Inflammatory macrophage (primary cell): ENCODE results near the gene CFAP251.
"Not testable (repeated sequence)": the region's sequence is repeated elsewhere in the genome, so short reads cannot be mapped to it uniquely, and the experiment has no call there.

Source experiments
- DNase-seq, 2 donors: peaks; one replicate each; pipeline ENCODE4 v3.0.0-alpha.2; 2020 to 2022

CFAP251 gene

GRCh38 chr12:121905746-121906145 is 12.6 kb upstream of the CFAP251 start:
- DNase-seq: no peak

- DNase-seq: no peak
Measured at GRCh38 chr12:121908702-121909101, 9.7 kb upstream of the CFAP251 start.

DNA sequence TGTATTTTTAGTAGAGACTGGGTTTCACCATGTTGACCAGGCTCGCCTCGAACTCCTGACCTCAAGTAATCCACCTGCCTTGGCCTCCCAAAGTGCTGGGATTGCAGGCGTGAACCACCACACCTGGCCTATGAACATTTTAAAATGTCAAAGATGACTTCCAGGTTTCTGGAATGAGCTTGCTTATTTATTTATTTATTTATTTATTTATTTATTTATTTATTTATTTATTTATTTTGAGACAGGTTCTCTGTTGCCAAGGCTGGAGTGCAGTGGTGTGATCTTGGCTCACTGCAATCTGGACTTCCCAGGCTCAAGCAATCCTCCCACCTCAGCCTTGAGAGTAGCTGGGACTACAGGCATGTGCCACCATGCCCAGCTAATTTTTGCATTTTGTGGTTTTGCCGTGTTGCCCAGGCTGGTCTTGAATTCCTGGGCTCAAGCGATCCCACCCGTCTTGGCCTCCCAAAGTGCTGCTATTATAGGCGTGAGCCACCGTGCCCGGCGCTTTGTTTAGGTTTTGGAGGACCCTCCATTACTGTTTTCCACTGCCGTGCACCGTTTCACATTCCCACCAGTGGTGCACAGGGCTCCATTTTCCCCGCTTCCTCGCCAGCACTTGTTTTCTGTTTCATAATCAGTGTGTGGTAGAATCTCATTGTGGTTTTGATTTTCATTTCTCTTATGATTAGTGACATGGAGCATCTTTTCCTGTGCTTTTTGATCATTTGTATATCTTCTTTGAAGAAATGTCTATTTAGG is 6.4 kb upstream of the CFAP251 start:
- no peak for DNase-seq

DNA sequence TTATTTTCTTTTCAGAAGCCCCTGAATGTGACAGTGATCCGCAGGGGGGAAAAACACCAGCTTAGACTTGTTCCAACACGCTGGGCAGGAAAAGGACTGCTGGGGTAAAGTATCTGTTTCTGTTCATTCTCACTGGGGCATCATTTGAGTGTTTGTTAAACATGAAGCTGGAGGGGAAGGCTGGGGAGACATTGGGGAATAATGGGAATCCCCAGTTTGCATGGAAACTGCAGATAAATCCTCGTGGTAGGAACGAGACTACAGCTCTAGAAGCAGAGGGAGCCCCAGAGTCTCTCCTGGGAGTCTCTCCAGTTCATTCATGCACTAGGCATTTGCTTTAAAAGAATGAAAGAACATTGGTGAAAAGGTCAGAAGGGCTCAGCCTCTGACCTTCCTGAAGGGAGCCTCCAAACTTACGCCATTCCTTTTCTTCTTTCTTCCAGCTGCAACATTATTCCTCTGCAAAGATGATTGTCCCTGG is 2.5 kb upstream of the CFAP251 start:
- DNase-seq: no peak

DNA sequence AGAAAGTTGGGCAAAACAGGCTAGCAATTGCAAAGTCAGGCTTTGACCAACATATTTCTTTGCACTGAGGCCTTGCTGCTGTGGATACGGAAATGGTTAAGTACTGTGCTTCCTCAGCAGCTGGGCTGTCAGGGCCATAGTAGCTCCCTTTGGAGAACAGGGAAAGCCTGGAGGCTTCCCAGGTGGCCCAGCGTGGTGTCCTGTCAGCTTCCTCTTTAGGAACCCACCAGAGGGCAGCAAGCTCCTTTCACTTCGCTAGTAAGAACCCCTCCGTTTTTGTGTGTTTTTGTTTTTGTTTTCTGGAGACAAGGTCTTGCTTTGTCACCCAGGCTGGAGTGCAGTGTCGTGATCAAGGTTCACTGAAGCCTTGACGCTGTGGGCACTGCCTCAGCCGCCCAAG is 1.7 kb upstream of the CFAP251 start:
- DNase-seq: peak in 1 of 2 donors; percentile 5

- DNase-seq: no peak
Measured at GRCh38 chr12:121918679-121919038, 267 bp downstream of the CFAP251 start.

- DNase-seq: peak; percentile 49 to 57
Measured at GRCh38 chr12:121921066-121921465, 2.7 kb downstream of the CFAP251 start.

DNA sequence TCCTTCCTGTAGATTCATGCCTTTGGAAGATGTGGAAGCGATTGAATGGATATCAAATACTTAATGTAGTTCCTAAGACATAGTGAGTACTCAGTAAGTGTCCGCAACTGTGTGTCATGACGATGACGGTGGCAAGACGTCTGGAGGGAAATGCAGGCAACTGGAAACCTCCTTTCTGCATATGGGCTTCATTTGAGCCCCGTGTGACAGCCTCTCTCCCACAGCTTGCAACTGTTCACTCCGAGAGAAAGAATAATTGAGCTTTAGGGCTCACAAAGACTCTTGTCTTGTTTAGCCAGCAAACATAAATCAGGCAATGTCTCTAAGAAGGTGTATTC is 6.9 kb downstream of the CFAP251 start:
- no peak for DNase-seq

DNA sequence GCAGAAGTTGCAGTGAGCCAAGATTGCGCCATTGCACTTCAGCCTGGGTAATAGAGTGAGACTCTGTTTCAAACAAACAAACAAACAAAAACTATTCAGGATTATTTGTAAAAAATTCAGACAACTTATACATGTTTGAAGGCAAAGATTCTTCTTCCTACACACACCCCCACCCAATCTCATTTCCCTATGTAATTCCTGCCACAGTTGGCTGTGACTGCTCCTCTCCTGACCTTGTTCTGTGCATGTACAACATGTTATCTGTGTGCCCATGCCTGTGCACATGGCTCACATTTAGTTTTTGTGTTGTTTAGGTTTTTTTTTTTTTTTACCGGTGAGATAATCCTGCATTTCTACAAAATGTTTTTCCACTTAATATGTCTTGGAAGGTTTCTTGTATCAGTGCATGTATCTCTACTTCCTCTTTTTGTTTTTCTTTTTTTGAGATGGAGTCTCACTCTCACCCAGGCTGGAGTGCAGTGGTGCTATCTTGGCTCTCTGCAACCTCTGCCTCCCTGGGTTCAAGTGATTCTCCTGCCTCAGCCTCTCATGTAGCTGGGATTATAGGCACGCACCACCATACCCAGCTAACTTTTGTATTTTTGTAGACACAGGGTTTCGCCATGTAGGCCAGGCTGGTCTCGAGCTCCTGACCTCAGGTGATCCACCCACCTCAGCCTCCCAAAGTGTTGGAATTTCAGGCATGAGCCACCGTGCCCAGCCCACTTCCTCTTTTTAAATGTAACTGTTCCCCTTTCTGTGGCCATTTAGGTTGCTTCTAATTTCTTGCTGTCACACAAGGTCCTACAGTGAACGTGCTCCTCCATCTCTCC is 8.7 kb downstream of the CFAP251 start:
- peak; percentile 72 to 83 for DNase-seq

DNA sequence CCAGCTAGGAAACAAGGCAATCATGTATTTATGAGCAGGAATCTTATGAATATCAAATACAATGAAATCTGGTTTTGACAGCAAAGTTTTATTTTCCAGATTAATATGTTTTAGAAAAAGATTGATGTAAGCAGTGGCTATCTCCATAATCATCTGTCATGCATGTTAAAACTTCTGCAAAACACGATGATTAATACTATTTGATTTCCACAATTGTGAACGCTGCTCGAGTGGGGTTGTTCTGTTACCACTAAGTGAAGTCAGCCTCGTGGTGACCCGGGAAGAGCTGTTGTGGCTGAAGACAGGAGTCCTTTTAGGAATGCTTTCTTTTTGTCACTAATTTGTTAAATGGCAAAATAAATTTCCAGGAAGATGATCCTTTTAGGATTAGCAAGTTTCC is 9.4 kb downstream of the CFAP251 start:
- peak; percentile 51 to 75 for DNase-seq

- DNase-seq: not testable (repeated sequence)
Measured at GRCh38 chr12:121929545-121929944, 11.2 kb downstream of the CFAP251 start.

- DNase-seq: no peak
Measured at GRCh38 chr12:121930862-121931261, 12.5 kb downstream of the CFAP251 start.

GRCh38 chr12:121932176-121932536 is 13.8 kb downstream of the CFAP251 start:
- no peak for DNase-seq

DNA sequence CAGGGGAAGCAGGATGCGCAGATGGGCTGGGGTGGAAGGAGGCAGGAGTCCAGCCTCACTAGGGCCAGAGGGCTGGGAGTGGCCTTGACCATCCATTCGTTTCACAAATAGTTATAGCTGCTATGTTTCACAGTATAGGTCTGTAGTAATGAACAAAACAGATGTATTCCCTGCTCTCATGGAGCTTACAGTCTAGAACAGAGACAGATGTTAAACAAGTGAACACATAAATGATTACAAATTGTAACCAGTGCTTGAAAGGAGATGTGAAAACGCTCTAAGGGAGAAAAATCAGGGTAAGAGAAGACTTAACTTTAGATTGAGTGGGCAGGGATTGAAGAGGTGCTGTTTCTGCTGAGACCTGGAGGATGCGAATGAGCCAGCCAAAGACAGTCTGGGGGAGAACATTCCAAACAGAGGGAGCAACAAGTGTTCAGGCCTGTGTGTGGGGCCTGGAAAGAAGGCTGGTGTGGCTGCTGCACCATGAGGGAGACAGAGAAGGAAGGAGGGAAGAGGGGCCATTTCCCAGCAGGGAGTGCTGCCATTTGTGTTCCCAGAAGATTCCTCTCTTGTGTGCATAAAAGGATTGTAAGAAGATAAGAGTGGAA is 14.6 kb downstream of the CFAP251 start:
- no peak for DNase-seq

- no peak for DNase-seq
Measured at GRCh38 chr12:121933522-121934308, 15.3 kb downstream of the CFAP251 start.

DNA sequence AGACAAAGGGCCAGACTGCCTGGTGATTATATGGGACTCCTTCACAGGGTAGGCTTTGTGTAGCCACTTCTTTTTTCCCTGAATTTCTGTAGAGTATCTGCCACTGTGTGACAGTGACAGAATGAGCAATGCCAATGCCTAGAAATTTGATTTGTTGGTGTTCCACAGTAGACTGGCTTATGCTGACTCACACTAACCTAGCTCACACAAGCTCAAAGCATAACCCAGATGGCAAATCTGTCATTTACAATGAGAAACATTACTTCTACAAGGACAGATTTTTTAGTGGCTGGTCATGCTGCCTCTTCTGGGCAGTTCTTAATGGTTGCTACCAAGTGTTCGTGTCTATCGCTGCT is 15.9 kb downstream of the CFAP251 start:
- DNase-seq: no peak

- DNase-seq: no peak
Measured at GRCh38 chr12:121937654-121938053, 19.3 kb downstream of the CFAP251 start.

- no peak for DNase-seq
Measured at GRCh38 chr12:121939186-121939585, 20.8 kb downstream of the CFAP251 start.

GRCh38 chr12:121939992-121940766 is 21.8 kb downstream of the CFAP251 start:
- no peak for DNase-seq

DNA sequence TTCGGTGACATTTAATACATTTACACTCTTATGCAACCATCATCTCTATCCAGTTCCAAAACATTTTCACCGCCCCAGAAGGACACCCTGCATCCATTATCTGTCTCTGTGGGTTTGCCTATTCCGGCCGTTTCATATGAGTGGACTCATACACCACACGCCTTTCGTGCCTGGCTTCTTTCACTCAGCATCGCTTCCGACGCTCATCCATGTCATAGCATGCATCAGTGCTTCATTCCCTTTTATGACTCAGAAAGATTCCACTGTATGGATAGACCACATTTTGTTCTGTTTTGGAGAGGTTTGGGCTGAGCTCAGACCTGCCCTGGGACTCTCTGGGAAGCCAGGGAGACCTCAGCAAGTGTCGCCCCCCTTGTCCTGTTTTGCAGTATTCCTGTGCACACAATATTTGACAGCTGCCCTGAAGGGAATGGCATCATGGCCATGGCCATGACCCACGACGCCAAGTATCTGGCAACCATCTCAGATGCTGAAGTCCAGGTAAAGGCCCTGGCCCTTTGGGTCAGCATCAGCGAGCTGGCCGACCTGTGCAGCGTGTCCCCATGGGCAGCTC is 23.8 kb downstream of the CFAP251 start:
- DNase-seq: no peak

DNA sequence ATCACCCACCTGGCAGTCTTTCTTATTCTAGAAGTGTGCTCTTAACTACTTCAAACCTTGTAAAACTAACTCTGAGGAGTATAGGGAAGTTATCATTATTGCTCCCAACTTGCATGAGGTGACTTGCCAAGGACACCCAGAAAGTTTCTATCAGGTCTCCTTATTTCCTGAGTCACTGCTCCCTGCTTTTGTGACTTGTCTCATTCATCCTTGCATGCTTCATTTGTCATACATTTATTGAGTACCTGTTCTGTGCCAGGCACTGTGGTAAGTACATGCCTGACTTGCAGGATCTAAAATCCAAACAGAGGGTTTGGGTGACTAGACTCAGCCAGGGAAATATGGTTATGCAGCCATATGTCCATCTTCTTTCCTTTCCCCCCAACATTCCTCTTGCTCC is 25.5 kb downstream of the CFAP251 start:
- no peak for DNase-seq
